ENCODE results near the gene GALNT17.

The GALNT17 gene

DNA sequence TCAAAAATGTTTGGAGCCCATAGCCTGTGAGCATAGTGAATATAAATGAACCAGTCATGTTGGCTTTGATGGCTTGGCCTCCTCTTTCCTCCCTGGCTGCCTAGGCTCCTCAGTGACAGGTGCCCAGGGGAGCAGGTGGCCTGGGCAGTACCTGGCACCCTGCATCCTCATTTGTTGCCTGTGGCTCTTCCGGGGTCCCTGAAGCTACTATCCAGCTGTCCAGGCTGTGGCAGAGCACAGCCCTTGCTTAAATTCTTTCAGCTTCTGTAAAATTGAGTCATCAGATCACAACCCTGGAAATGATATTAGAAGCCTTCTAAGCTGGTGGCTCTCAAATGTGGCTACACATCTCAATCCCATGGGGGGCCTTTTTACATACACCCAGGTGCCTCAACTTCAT is 525.4 kb downstream of the GALNT17 start (continued):
- TF ChIP-seq, protein P1, sequence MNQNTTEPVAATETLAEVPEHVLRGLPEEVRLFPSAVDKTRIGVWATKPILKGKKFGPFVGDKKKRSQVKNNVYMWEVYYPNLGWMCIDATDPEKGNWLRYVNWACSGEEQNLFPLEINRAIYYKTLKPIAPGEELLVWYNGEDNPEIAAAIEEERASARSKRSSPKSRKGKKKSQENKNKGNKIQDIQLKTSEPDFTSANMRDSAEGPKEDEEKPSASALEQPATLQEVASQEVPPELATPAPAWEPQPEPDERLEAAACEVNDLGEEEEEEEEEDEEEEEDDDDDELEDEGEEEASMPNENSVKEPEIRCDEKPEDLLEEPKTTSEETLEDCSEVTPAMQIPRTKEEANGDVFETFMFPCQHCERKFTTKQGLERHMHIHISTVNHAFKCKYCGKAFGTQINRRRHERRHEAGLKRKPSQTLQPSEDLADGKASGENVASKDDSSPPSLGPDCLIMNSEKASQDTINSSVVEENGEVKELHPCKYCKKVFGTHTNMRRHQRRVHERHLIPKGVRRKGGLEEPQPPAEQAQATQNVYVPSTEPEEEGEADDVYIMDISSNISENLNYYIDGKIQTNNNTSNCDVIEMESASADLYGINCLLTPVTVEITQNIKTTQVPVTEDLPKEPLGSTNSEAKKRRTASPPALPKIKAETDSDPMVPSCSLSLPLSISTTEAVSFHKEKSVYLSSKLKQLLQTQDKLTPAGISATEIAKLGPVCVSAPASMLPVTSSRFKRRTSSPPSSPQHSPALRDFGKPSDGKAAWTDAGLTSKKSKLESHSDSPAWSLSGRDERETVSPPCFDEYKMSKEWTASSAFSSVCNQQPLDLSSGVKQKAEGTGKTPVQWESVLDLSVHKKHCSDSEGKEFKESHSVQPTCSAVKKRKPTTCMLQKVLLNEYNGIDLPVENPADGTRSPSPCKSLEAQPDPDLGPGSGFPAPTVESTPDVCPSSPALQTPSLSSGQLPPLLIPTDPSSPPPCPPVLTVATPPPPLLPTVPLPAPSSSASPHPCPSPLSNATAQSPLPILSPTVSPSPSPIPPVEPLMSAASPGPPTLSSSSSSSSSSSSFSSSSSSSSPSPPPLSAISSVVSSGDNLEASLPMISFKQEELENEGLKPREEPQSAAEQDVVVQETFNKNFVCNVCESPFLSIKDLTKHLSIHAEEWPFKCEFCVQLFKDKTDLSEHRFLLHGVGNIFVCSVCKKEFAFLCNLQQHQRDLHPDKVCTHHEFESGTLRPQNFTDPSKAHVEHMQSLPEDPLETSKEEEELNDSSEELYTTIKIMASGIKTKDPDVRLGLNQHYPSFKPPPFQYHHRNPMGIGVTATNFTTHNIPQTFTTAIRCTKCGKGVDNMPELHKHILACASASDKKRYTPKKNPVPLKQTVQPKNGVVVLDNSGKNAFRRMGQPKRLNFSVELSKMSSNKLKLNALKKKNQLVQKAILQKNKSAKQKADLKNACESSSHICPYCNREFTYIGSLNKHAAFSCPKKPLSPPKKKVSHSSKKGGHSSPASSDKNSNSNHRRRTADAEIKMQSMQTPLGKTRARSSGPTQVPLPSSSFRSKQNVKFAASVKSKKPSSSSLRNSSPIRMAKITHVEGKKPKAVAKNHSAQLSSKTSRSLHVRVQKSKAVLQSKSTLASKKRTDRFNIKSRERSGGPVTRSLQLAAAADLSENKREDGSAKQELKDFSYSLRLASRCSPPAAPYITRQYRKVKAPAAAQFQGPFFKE (tag by site-specific recombination; IDR thresholded peaks at IDR 0.05; ENCODE audit: borderline replicate concordance), result no peak
- TF ChIP-seq GFI1B (tag by site-specific recombination; IDR thresholded peaks at IDR 0.05), result no peak
- TF ChIP-seq ZXDB (tag by site-specific recombination; IDR thresholded peaks at IDR 0.05), result no peak
- no peak for TF ChIP-seq ZNF585B (tag by site-specific recombination; IDR thresholded peaks at IDR 0.05)
- TF ChIP-seq, protein P2, sequence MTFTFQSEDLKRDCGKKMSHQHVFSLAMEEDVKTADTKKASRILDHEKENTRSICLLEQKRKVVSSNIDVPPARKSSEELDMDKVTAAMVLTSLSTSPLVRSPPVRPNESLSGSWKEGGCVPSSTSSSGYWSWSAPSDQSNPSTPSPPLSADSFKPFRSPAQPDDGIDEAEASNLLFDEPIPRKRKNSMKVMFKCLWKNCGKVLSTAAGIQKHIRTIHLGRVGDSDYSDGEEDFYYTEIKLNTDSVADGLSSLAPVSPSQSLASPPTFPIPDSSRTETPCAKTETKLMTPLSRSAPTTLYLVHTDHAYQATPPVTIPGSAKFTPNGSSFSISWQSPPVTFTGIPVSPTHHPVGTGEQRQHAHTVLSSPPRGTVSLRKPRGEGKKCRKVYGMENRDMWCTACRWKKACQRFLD (tag by site-specific recombination; IDR thresholded peaks at IDR 0.05), result no peak
- no peak for TF ChIP-seq TRIM28 (IDR thresholded peaks at IDR 0.05; ENCODE audit: borderline replicate concordance, low read length)
- no peak for TF ChIP-seq ZNF221 (tag by site-specific recombination; IDR thresholded peaks at IDR 0.05; ENCODE audit: borderline replicate concordance)
- no peak for TF ChIP-seq ZNF561 (tag by site-specific recombination; IDR thresholded peaks at IDR 0.05; ENCODE audit: borderline replicate concordance)

DNA sequence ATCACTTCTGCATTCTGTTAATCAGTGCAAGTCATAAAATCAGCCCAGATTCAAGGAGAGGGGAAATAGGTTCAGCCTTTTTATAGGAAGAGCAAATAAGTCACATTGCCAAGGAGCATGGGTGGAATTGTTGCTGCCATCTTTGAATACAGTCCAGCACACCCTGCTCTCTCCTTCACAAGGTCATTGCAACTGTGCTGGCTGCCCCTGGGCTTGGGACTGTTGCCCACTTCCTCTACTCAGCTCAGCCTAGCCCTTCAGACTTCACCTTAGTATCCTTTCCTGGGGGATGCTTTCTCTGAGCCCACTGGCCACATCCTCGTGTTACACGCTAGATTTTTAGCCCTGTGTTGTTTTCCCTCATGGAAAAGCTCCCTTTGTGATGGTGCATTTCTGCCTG is 527.7 kb downstream of the GALNT17 start:
- Histone ChIP-seq H3K27ac (ENCODE audit: extremely low read depth, low read depth, low read length) (no peak overlapping the region), H3K9me3 (ENCODE audit: control insufficient read depth, insufficient read depth, low read depth, low read length) (no peaks in the 10 kb centered on the region), H3K4me1 (ENCODE audit: control insufficient read depth, insufficient read depth, low read length) (no peaks in the 10 kb centered on the region), H3K36me3 (ENCODE audit: control insufficient read depth in 2 of 2, insufficient read depth in 1 of 2, low read length in 2 of 2) (no peaks in the 10 kb centered on the region), H3K4me3 (ENCODE audit: low read depth, low read length) (no peak overlapping the region)
- ChIA-PET POLR2A (no interaction called here), CTCF (no interaction called here)
- TF ChIP-seq RBAK (tag by site-specific recombination; IDR thresholded peaks at IDR 0.05) (no peak), FEZF1 (tag by site-specific recombination; IDR thresholded peaks at IDR 0.05) (no peak), ZNF48 (tag by site-specific recombination; IDR thresholded peaks at IDR 0.05) (no peak), ZNF302 (tag by site-specific recombination; IDR thresholded peaks at IDR 0.05; ENCODE audit: low read depth) (no peak), GLI2 (tag by site-specific recombination; IDR thresholded peaks at IDR 0.05; ENCODE audit: borderline replicate concordance, low read depth) (no peak), ZNF658 (tag by site-specific recombination; IDR thresholded peaks at IDR 0.05) (no peak), ZNF768 (tag by site-specific recombination; IDR thresholded peaks at IDR 0.05) (no peak), KLF7 (tag by site-specific recombination; IDR thresholded peaks at IDR 0.05; ENCODE audit: borderline replicate concordance) (no peak), ZNF19 (tag by site-specific recombination; IDR thresholded peaks at IDR 0.05; ENCODE audit: low read depth) (no peak), MZF1 (tag by site-specific recombination; IDR thresholded peaks at IDR 0.05; ENCODE audit: borderline replicate concordance) (no peak), ZNF707 (tag by site-specific recombination; IDR thresholded peaks at IDR 0.05) (no peak)
- TF ChIP-seq, protein P3, sequence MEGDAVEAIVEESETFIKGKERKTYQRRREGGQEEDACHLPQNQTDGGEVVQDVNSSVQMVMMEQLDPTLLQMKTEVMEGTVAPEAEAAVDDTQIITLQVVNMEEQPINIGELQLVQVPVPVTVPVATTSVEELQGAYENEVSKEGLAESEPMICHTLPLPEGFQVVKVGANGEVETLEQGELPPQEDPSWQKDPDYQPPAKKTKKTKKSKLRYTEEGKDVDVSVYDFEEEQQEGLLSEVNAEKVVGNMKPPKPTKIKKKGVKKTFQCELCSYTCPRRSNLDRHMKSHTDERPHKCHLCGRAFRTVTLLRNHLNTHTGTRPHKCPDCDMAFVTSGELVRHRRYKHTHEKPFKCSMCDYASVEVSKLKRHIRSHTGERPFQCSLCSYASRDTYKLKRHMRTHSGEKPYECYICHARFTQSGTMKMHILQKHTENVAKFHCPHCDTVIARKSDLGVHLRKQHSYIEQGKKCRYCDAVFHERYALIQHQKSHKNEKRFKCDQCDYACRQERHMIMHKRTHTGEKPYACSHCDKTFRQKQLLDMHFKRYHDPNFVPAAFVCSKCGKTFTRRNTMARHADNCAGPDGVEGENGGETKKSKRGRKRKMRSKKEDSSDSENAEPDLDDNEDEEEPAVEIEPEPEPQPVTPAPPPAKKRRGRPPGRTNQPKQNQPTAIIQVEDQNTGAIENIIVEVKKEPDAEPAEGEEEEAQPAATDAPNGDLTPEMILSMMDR (tag by site-specific recombination; IDR thresholded peaks at IDR 0.05), result no peak
- TF ChIP-seq, protein P4, sequence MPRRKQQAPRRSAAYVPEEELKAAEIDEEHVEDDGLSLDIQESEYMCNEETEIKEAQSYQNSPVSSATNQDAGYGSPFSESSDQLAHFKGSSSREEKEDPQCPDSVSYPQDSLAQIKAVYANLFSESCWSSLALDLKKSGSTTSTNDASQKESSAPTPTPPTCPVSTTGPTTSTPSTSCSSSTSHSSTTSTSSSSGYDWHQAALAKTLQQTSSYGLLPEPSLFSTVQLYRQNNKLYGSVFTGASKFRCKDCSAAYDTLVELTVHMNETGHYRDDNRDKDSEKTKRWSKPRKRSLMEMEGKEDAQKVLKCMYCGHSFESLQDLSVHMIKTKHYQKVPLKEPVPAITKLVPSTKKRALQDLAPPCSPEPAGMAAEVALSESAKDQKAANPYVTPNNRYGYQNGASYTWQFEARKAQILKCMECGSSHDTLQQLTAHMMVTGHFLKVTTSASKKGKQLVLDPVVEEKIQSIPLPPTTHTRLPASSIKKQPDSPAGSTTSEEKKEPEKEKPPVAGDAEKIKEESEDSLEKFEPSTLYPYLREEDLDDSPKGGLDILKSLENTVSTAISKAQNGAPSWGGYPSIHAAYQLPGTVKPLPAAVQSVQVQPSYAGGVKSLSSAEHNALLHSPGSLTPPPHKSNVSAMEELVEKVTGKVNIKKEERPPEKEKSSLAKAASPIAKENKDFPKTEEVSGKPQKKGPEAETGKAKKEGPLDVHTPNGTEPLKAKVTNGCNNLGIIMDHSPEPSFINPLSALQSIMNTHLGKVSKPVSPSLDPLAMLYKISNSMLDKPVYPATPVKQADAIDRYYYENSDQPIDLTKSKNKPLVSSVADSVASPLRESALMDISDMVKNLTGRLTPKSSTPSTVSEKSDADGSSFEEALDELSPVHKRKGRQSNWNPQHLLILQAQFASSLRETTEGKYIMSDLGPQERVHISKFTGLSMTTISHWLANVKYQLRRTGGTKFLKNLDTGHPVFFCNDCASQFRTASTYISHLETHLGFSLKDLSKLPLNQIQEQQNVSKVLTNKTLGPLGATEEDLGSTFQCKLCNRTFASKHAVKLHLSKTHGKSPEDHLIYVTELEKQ (tag by site-specific recombination; IDR thresholded peaks at IDR 0.05; ENCODE audit: borderline replicate concordance), result no peak

All from HEK293 (cell line).